GM21423 (cell line): ENCODE results near the gene CCDC28B.

ENCODE experiments used
- ATAC-seq: cut with Tn5 transposase; IDR thresholded peaks from one replicate; pipeline ENCODE4 v1.9.1; 2021; ENCODE audit warnings: mild to moderate bottlenecking, moderate library complexity; ENCODE audit not compliant: unreplicated experiment

Gene CCDC28B

GRCh38 chr1:32192220-32192948, 8.0 kb upstream of the CCDC28B start:
- no peak for ATAC-seq

GRCh38 chr1:32194984-32195383, 5.4 kb upstream of the CCDC28B start:
- no peak for ATAC-seq

GRCh38 chr1:32195531-32195930, 4.9 kb upstream of the CCDC28B start:
- no peak for ATAC-seq

GRCh38 chr1:32195972-32196823, 4.2 kb upstream of the CCDC28B start:
- ATAC-seq, result no peak

GRCh38 chr1:32197074-32197473, 3.3 kb upstream of the CCDC28B start:
- ATAC-seq, result no peak

GRCh38 chr1:32197837-32198236, 2.6 kb upstream of the CCDC28B start:
- no peak for ATAC-seq

GRCh38 chr1:32198237-32199042, 2.0 kb upstream of the CCDC28B start:
- ATAC-seq, result no peak

- ATAC-seq, result no peak
Observed at GRCh38 chr1:32199043-32199716, 1.2 kb upstream of the CCDC28B start.

GRCh38 chr1:32199717-32200072, 700 bp upstream of the CCDC28B start:
- no peak for ATAC-seq

- peak; percentile 33 for ATAC-seq
Observed at GRCh38 chr1:32201011-32201855, 838 bp downstream of the CCDC28B start.

- no peak for ATAC-seq
Observed at GRCh38 chr1:32204943-32205361, 4.6 kb downstream of the CCDC28B start.

GRCh38 chr1:32205401-32206370, 5.3 kb downstream of the CCDC28B start, which contains the start of gene IQCC:
IQCC (plus strand) TSS chr1:32205671; CDS start chr1:32205682, 11 bp downstream.
- peak; percentile 43 for ATAC-seq

GRCh38 chr1:32208469-32208868, 8.1 kb downstream of the CCDC28B start:
- no peak for ATAC-seq

- no peak for ATAC-seq
Observed at GRCh38 chr1:32208891-32209328, 8.5 kb downstream of the CCDC28B start, which contains the start of gene DCDC2B. DCDC2B (plus strand) TSS chr1:32209089; CDS start chr1:32209094, 5 bp downstream.

GRCh38 chr1:32215629-32216480, 15.5 kb downstream of the CCDC28B start:
- ATAC-seq, result no peak

- ATAC-seq, result no peak
Observed at GRCh38 chr1:32216566-32216965, 16.2 kb downstream of the CCDC28B start.

GRCh38 chr1:32219022-32219421, 18.6 kb downstream of the CCDC28B start:
- ATAC-seq, result no peak
